Gastrocnemius medialis (tissue), 4 donors: Measurements from ENCODE around the gene ST6GAL2.

ENCODE experiments used
- POLR2A ChIP-seq, 2 donors: fragments of 450-650 bp; IDR thresholded peaks; one replicate each; pipeline ENCODE4 v1.6.1; 2017; ENCODE audit warnings: antibody characterized with exemption in 2 of 2, mild to moderate bottlenecking in 2 of 2, moderate library complexity in 2 of 2
- TF ChIP-seq, protein P1 (sequence below), 5 experiments: fragments of 450-650 bp in 3 of 5; fragments of 200-600 bp in 2 of 5; sonication (generic) in 2 of 5; IDR thresholded peaks in 4 of 5; conservative IDR thresholded peaks in 1 of 5; 1 replicate in 4 of 5; 2 replicates in 1 of 5; pipeline ENCODE4 v1.5.1; 2016 to 2019; ENCODE audit warnings: antibody characterized with exemption in 5 of 5, mild to moderate bottlenecking in 3 of 5, moderate library complexity in 3 of 5

GRCh38 chr2:106771811-106772210, 114.2 kb downstream of the ST6GAL2 start:
- TF ChIP-seq POLR2A (IDR thresholded peaks at IDR 0.05): no peak
- TF ChIP-seq, protein P1, sequence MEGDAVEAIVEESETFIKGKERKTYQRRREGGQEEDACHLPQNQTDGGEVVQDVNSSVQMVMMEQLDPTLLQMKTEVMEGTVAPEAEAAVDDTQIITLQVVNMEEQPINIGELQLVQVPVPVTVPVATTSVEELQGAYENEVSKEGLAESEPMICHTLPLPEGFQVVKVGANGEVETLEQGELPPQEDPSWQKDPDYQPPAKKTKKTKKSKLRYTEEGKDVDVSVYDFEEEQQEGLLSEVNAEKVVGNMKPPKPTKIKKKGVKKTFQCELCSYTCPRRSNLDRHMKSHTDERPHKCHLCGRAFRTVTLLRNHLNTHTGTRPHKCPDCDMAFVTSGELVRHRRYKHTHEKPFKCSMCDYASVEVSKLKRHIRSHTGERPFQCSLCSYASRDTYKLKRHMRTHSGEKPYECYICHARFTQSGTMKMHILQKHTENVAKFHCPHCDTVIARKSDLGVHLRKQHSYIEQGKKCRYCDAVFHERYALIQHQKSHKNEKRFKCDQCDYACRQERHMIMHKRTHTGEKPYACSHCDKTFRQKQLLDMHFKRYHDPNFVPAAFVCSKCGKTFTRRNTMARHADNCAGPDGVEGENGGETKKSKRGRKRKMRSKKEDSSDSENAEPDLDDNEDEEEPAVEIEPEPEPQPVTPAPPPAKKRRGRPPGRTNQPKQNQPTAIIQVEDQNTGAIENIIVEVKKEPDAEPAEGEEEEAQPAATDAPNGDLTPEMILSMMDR (IDR thresholded peaks at IDR 0.05 in 4 of 5, conservative IDR thresholded peaks at IDR 0.05 in 1 of 5): no peak
